HL-60/S4 treated with phorbol 12-myristate 13-acetate at 8.2 ng/mL for 4 days and 3 days (cell line): ENCODE measurements around the gene DMD.

Source experiments
- in situ Hi-C: fragments of 300-500 bp; cut with MboI; formaldehyde crosslinking; loops from 2 replicates; pipeline ENCODE4 v1.15.0; 2022; ENCODE audit warnings: low sequenced_read_pairs

Gene DMD

GRCh38 chrX:32514986-32515385, 696.4 kb downstream of the DMD start:
- in situ Hi-C loops, result no loop called here

GRCh38 chrX:32501606-32502005, 709.7 kb downstream of the DMD start:
- in situ Hi-C loops, result no loop called here

- in situ Hi-C loops, result no loop called here
These were observed 714.7 kb downstream of the DMD start for GRCh38 chrX:32496671-32497070.

- in situ Hi-C loops, result no loop called here
These were observed 715.5 kb downstream of the DMD start for GRCh38 chrX:32495855-32496254.

- in situ Hi-C loops, result no loop called here
These were observed 722.2 kb downstream of the DMD start for GRCh38 chrX:32489125-32489524.

GRCh38 chrX:32483534-32484136, 727.7 kb downstream of the DMD start:
- in situ Hi-C loops, result no loop called here

GRCh38 chrX:32480019-32480418, 731.3 kb downstream of the DMD start:
- in situ Hi-C loops, result no loop called here

GRCh38 chrX:32472364-32472763, 739.0 kb downstream of the DMD start:
- in situ Hi-C loops, result no loop called here

GRCh38 chrX:32455704-32456103, 755.6 kb downstream of the DMD start:
- in situ Hi-C loops, result no loop called here

GRCh38 chrX:32451954-32452695, 759.2 kb downstream of the DMD start:
- in situ Hi-C loops, result no loop called here

GRCh38 chrX:32448945-32449344, 762.4 kb downstream of the DMD start:
- in situ Hi-C loops, result no loop called here

- in situ Hi-C loops, result no loop called here
These were observed 763.0 kb downstream of the DMD start for GRCh38 chrX:32448320-32448719.

- in situ Hi-C loops, result no loop called here
These were observed 763.7 kb downstream of the DMD start for GRCh38 chrX:32447640-32448039.

GRCh38 chrX:32443841-32444240, 767.5 kb downstream of the DMD start:
- in situ Hi-C loops, result no loop called here

- in situ Hi-C loops, result no loop called here
These were observed 790.1 kb downstream of the DMD start for GRCh38 chrX:32421266-32421665.

GRCh38 chrX:32408389-32408788, 803.0 kb downstream of the DMD start:
- in situ Hi-C loops, result no loop called here

GRCh38 chrX:32397562-32398216, 813.7 kb downstream of the DMD start:
- in situ Hi-C loops, result no loop called here

- in situ Hi-C loops, result no loop called here
These were observed 815.5 kb downstream of the DMD start for GRCh38 chrX:32395878-32396277.

- in situ Hi-C loops, result no loop called here
These were observed 818.7 kb downstream of the DMD start for GRCh38 chrX:32392655-32393054.

- in situ Hi-C loops, result no loop called here
These were observed 840.7 kb downstream of the DMD start for GRCh38 chrX:32370456-32371205.

GRCh38 chrX:32293962-32294700, 917.2 kb downstream of the DMD start:
- in situ Hi-C loops, result no loop called here
